GM21619 (cell line): Measurements from ENCODE around the gene EML1.
"Not testable (repeated sequence)": the region's sequence is repeated elsewhere in the genome, so short reads cannot be mapped to it uniquely, and the experiment has no call there.

Experiments
- ATAC-seq: cut with Tn5 transposase; IDR thresholded peaks from one replicate; pipeline ENCODE4 v1.9.1; 2021; ENCODE audit not compliant: unreplicated experiment

Gene EML1

GRCh38 chr14:99755068-99755405, 38.2 kb upstream of the EML1 start:
- ATAC-seq, result no peak

- no peak for ATAC-seq
Observed at GRCh38 chr14:99755629-99756603, 37.3 kb upstream of the EML1 start.

- ATAC-seq, result no peak
Observed at GRCh38 chr14:99756796-99757195, 36.4 kb upstream of the EML1 start.

- ATAC-seq, result no peak
Observed at GRCh38 chr14:99757331-99758070, 35.7 kb upstream of the EML1 start.

GRCh38 chr14:99758121-99758821, 34.9 kb upstream of the EML1 start:
- no peak for ATAC-seq

- no peak for ATAC-seq
Observed at GRCh38 chr14:99758872-99759545, 34.2 kb upstream of the EML1 start.

- no peak for ATAC-seq
Observed at GRCh38 chr14:99759546-99759925, 33.7 kb upstream of the EML1 start.

- no peak for ATAC-seq
Observed at GRCh38 chr14:99760817-99761216, 32.4 kb upstream of the EML1 start.

- ATAC-seq, result not testable (repeated sequence)
Observed at GRCh38 chr14:99762911-99763310, 30.3 kb upstream of the EML1 start.

GRCh38 chr14:99763527-99764221, 29.5 kb upstream of the EML1 start:
- ATAC-seq, result no peak

- no peak for ATAC-seq
Observed at GRCh38 chr14:99764222-99764706, 28.9 kb upstream of the EML1 start.

GRCh38 chr14:99768381-99768780, 24.8 kb upstream of the EML1 start:
- no peak for ATAC-seq

GRCh38 chr14:99769123-99769522, 24.1 kb upstream of the EML1 start:
- ATAC-seq, result no peak

GRCh38 chr14:99769799-99770198, 23.4 kb upstream of the EML1 start:
- no peak for ATAC-seq

- ATAC-seq, result no peak
Observed at GRCh38 chr14:99772371-99773283, 20.6 kb upstream of the EML1 start.

- ATAC-seq, result no peak
Observed at GRCh38 chr14:99773521-99774497, 19.4 kb upstream of the EML1 start.

- ATAC-seq, result no peak
Observed at GRCh38 chr14:99774556-99775307, 18.5 kb upstream of the EML1 start.
